Smooth muscle cell (in vitro differentiated cells): ENCODE measurements around the gene SSR1. TPM values are rescaled to one million over a fixed set of nuclear protein-coding genes. Genes with fewer than 3 reads are reported as not detected.

Experiments used
- DNase-seq: peaks from one replicate; lab custom pipeline; 2025; ENCODE audit not compliant: unreplicated experiment; lab: John Stamatoyannopoulos, UW
- H2AFZ ChIP-seq: fragments of 200-600 bp; sonication (generic); 2 replicates; pipeline ENCODE4 v1.6.0; 2016; ENCODE audit warnings: antibody characterized with exemption, low read depth, mild to moderate bottlenecking
- H3F3A ChIP-seq: fragments of 200-600 bp; sonication (generic); 2 replicates; pipeline ENCODE4 v1.6.0; 2017; ENCODE audit warnings: antibody characterized with exemption, low read depth
- H3K27ac ChIP-seq: fragments of 200-600 bp; sonication (generic); 2 replicates; pipeline ENCODE4 v1.5.1; 2016; ENCODE audit warnings: low read depth, mild to moderate bottlenecking
- H3K27me3 ChIP-seq: fragments of 200-600 bp; sonication (generic); 2 replicates; pipeline ENCODE4 v1.6.1; 2016; ENCODE audit warnings: low read depth, mild to moderate bottlenecking
- H3K36me3 ChIP-seq: fragments of 200-600 bp; sonication (generic); 2 replicates; pipeline ENCODE4 v1.5.1; 2016; ENCODE audit warnings: low read depth
- H3K4me1 ChIP-seq: fragments of 200-600 bp; sonication (generic); 2 replicates; pipeline ENCODE4 v1.5.1; 2016; ENCODE audit warnings: low read depth
- H3K4me2 ChIP-seq: fragments of 200-600 bp; sonication (generic); 2 replicates; pipeline ENCODE4 v1.6.0; 2016; ENCODE audit warnings: mild to moderate bottlenecking
- H3K4me3 ChIP-seq: fragments of 200-600 bp; sonication (generic); 2 replicates; pipeline ENCODE4 v1.5.1; 2016; ENCODE audit warnings: mild to moderate bottlenecking
- H3K79me2 ChIP-seq: fragments of 200-600 bp; sonication (generic); 2 replicates; pipeline ENCODE4 v1.6.0; 2016; ENCODE audit warnings: low read depth, mild to moderate bottlenecking
- H3K9ac ChIP-seq: fragments of 200-600 bp; sonication (generic); 2 replicates; pipeline ENCODE4 v1.6.0; 2016; ENCODE audit warnings: low read depth
- H3K9me3 ChIP-seq: fragments of 200-600 bp; sonication (generic); replicated peaks from 2 replicates; pipeline ENCODE4 v1.5.1; 2016; ENCODE audit warnings: low read depth
- H4K20me1 ChIP-seq: fragments of 200-600 bp; sonication (generic); 2 replicates; pipeline ENCODE4 v1.6.0; 2016; ENCODE audit warnings: low read depth
- WGBS: methylation state at CpG from one replicate; pipeline ENCODE4 v1.1.7; 2016; ENCODE audit warnings: low lambda C conversion rate; 5-methylcytosine and 5-hydroxymethylcytosine counted together
- polyA plus RNA-seq: library from polyadenylated mRNA; unstranded; fragments of >200 nt; fragmentation: Nextera tagmentation; extraction: Ambion mirVana; gene quantifications from 2 replicates; pipeline ENCODE4 v1.2.1, GENCODE V29; 2016
- total RNA-seq: library from RNA; depleted of rRNA; stranded (reverse); fragments of >200 nt; gene quantifications from 2 replicates; pipeline ENCODE4 v1.2.3, GENCODE V29; 2014
- TF ChIP-seq, protein P1 (sequence below): fragments of 200-600 bp; sonication (generic); IDR thresholded peaks from 2 replicates; pipeline ENCODE4 v1.5.1; 2017; ENCODE audit warnings: borderline replicate concordance, mild to moderate bottlenecking, antibody characterized with exemption; ENCODE audit not compliant: insufficient read depth, poor library complexity, severe bottlenecking

Gene SSR1
- total and polyA plus RNA-seq, 2 experiments from 2014 or later = 304 to 306 TPM

DNA sequence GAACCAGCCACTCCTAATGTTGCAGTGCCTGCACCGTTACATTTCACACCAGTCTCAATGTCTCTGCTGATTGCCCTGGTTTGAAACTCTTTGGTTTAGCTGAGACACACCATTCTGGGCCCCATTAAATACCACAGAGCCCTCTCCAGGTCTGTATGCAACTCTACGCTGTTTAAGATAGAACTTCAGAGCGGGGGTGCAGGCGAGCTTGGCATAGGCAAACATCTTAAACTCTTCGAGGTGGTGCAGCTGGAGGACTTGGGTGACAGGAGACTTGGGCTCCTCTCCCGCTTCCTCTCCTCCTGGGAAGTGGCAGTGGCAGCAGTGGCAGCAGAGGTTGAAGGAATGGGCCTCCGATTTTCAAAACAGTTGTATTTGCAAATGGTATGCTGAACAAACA is 18.5 kb upstream of the SSR1 start:
- no peaks in the 10 kb centered on the region for H3K27me3 ChIP-seq
- H3F3A ChIP-seq = no peaks in the 10 kb centered on the region
- 92% methylated on average over 7 of the region's 7 CpGs for WGBS
- H4K20me1 ChIP-seq = no peaks in the 10 kb centered on the region
- H3K36me3 ChIP-seq = no peaks in the 10 kb centered on the region
- no peak overlapping the region for H3K9ac ChIP-seq
- no peaks in the 10 kb centered on the region for H3K4me1 ChIP-seq
- no peak overlapping the region for H3K27ac ChIP-seq
- DNase-seq = no peak
- H3K4me2 ChIP-seq = no peak overlapping the region
- H2AFZ ChIP-seq = no peak overlapping the region
- TF ChIP-seq, protein P1, sequence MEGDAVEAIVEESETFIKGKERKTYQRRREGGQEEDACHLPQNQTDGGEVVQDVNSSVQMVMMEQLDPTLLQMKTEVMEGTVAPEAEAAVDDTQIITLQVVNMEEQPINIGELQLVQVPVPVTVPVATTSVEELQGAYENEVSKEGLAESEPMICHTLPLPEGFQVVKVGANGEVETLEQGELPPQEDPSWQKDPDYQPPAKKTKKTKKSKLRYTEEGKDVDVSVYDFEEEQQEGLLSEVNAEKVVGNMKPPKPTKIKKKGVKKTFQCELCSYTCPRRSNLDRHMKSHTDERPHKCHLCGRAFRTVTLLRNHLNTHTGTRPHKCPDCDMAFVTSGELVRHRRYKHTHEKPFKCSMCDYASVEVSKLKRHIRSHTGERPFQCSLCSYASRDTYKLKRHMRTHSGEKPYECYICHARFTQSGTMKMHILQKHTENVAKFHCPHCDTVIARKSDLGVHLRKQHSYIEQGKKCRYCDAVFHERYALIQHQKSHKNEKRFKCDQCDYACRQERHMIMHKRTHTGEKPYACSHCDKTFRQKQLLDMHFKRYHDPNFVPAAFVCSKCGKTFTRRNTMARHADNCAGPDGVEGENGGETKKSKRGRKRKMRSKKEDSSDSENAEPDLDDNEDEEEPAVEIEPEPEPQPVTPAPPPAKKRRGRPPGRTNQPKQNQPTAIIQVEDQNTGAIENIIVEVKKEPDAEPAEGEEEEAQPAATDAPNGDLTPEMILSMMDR = no peak
- H3K79me2 ChIP-seq = no peaks in the 10 kb centered on the region
- no peaks in the 10 kb centered on the region for H3K9me3 ChIP-seq
- H3K4me3 ChIP-seq = no peak overlapping the region

DNA sequence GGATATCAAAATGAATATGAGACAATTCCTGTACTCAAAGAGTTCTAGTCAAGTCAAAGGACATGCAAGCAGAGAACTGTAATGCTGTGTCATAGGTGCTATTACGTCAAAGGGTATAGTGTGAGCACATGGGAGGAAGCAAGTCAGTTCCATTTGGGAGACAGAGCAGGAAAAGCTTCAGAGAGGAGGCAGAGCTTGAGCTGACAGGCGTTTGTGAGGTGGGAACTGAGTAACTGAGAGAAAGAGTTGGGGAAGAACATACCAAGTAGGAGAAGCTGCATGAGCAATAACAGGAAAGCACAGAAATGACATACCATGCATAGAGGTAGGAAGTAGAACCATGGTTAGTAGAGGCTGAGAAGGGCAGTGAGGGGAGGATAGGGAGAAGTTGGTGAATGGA is 15.2 kb upstream of the SSR1 start:
- Histone ChIP-seq H3K4me2 (no peak overlapping the region), H3K9me3 (no peaks in the 10 kb centered on the region), H3F3A (no peaks in the 10 kb centered on the region), H4K20me1 (no peaks in the 10 kb centered on the region), H2AFZ (no peak overlapping the region), H3K4me3 (no peak overlapping the region), H3K4me1 (no peaks in the 10 kb centered on the region), H3K27ac (no peak overlapping the region), H3K9ac (no peak overlapping the region), H3K36me3 (no peaks in the 10 kb centered on the region), H3K27me3 (no peaks in the 10 kb centered on the region), H3K79me2 (no peaks in the 10 kb centered on the region)
- TF ChIP-seq, protein P1 = no peak
- WGBS = 70% methylated on average over 2 of the region's 2 CpGs
- DNase-seq = no peak

DNA sequence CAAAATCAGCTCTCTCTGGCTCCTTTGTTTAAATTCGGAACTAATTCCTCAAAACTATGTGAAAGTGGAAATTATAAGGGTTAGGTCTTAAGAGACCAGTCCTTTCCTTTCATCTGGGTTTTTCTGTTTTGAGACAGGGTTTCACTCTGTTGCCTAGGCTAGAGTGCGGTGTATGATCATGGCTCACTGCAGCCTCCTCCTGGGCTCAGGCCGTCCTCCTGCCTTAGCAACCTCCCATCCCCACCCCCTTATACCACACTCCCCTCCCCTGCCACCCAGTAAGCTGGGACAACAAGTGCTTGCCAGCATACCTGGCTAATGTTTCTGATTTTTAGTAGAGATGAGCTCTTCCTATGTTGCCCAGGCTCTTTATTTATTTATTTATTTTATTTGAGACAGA is 12.8 kb upstream of the SSR1 start:
- 89% methylated on average over 3 of the region's 3 CpGs for WGBS
- Histone ChIP-seq H3K36me3 (no peaks in the 10 kb centered on the region), H3K27me3 (no peaks in the 10 kb centered on the region), H2AFZ (no peak overlapping the region), H4K20me1 (no peaks in the 10 kb centered on the region), H3K9me3 (no peaks in the 10 kb centered on the region), H3K4me1 (no peaks in the 10 kb centered on the region), H3F3A (no peaks in the 10 kb centered on the region), H3K27ac (no peak overlapping the region), H3K9ac (no peak overlapping the region), H3K4me3 (no peak overlapping the region), H3K4me2 (no peak overlapping the region), H3K79me2 (no peaks in the 10 kb centered on the region)
- DNase-seq = no peak
- TF ChIP-seq, protein P1 = no peak

DNA sequence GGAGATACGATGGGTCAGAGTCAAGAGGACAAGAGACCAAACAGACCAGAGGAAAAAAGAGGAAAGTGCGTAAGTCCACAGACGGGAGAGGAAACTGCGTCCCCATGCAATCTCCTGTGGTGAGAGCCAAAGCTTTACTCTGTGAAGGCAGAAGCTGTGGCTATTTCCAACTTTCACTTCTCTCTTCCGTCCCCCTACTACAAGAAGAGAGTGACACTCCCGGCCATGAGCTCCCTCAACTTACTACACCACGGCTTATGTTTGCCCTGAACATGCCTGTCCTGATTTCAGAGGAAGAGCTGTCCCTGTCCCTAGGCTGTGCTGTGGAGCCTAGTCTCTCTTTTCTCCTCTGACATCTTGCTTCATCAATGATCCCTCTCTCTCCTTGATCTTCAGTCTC is 11.5 kb upstream of the SSR1 start:
- no peak overlapping the region for H3K4me2 ChIP-seq
- no peak for DNase-seq
- H3K27ac ChIP-seq = no peak overlapping the region
- no peak overlapping the region for H3K4me3 ChIP-seq
- no peaks in the 10 kb centered on the region for H3K9me3 ChIP-seq
- H2AFZ ChIP-seq = no peak overlapping the region
- no peaks in the 10 kb centered on the region for H3K27me3 ChIP-seq
- TF ChIP-seq, protein P1 = no peak
- H3F3A ChIP-seq = no peaks in the 10 kb centered on the region
- H3K4me1 ChIP-seq = no peaks in the 10 kb centered on the region
- H3K36me3 ChIP-seq = no peaks in the 10 kb centered on the region
- H3K79me2 ChIP-seq = no peaks in the 10 kb centered on the region
- 98% methylated on average over 7 of the region's 7 CpGs for WGBS
- H4K20me1 ChIP-seq = no peaks in the 10 kb centered on the region
- no peak overlapping the region for H3K9ac ChIP-seq
